ENCODE measurements around the gene JMJD8. TPM values are rescaled to one million over a fixed set of nuclear protein-coding genes. Genes with fewer than 3 reads are reported as not detected.

Gene JMJD8
- total and polyA plus RNA-seq, 10 of the 15 experiments (the other 5 are each of a cell fraction or from before 2014, with no cell fraction given), result 1.00 to 50.4 (median 30.7) TPM

GRCh38 chr16:667780-668518 is 16.2 kb downstream of the JMJD8 start, which contains the start of gene RHOT2:
TSS of gene RHOT2 (plus strand) at chr16:668132. CDS start at chr16:668200, 68 bp downstream.
- POLR2A ChIA-PET, result interaction anchor here (0.7 to 1.2 kb wide), 4 partner anchors 13 to 1801 kb away, joined by 3 to 4 read pairs (median 4); partner anchors contain the start of genes METTL26, STUB1 and WDR90
- ATAC-seq, result peak; percentile 99
- Histone ChIP-seq H3K4me3 (peak within 1 kb of the TSS; percentile 90), H2AFZ (ENCODE audit: control insufficient read depth, low read depth, low read length) (peak within 1 kb of the TSS; percentile 84), H3K4me1 (ENCODE audit: control insufficient read depth, insufficient read depth, low read length) (peaks cover 2% of the 10 kb centered on the region; the same call in 1 of the 2 replicates), H3K27me3 (replicated peaks in 1 of 2; ENCODE audit: control insufficient read depth in 2 of 2, insufficient read depth in 2 of 2, low read length in 1 of 2) (no peaks in the 10 kb centered on the region), H3K79me2 (ENCODE audit: control insufficient read depth, insufficient read depth, low read length) (peaks cover 16% of the 10 kb centered on the region), H3K27ac (ENCODE audit: control insufficient read depth, insufficient read depth) (peak within 1 kb of the TSS; percentile 73), H3K4me2 (ENCODE audit: control insufficient read depth, insufficient read depth) (peak within 1 kb of the TSS; percentile 82), H3K36me3 (ENCODE audit: control insufficient read depth in 2 of 2, insufficient read depth in 2 of 2, low read length in 1 of 2) (peaks cover 0 to 16% of the 10 kb centered on the region in 2 experiments; a peak in 3 of 4 replicates), H3K9ac (ENCODE audit: control insufficient read depth, insufficient read depth, low read length) (peak within 1 kb of the TSS; percentile 97), H4K20me1 (ENCODE audit: control insufficient read depth, insufficient read depth) (no peaks in the 10 kb centered on the region; the same call in 1 of the 2 replicates), H3K9me3 (replicated peaks; ENCODE audit: control insufficient read depth, insufficient read depth, low read length) (no peaks in the 10 kb centered on the region)
- RAD21 ChIA-PET (ENCODE audit: unreplicated experiment), result interaction anchor here (1.3 kb wide), 1 partner anchor 22 kb away, joined by 3 read pairs; the partner anchor contains the start of gene WDR24
- FAIRE-seq, result peak; percentile 52
- no TSS peak for BruUV-seq (replicated peaks)
- WGBS (ENCODE audit: insufficient coverage, insufficient replicate concordance, low lambda C conversion rate, missing lambda C conversion rate), result 2% methylated on average over 64 of the region's 78 CpGs
- in situ Hi-C loops (cut with MboI) (loop anchor here (10.0 kb wide), 1 partner anchor 273 kb away; the partner anchor contains the start of gene NME4), intact Hi-C loops (cut with micrococcal nuclease; ENCODE audit: unreplicated experiment) (loop anchor here (10.0 kb wide), 1 partner anchor 273 kb away; the partner anchor contains the start of gene NME4)
- peak; percentile 48 for DNase-seq (ENCODE audit: low read depth, low spot score)
- CTCF ChIA-PET, result interaction anchor here (0.6 to 1.8 kb wide), 6 partner anchors 8 to 292 kb away, joined by 3 to 11 read pairs (median 4); partner anchors contain the start of genes METTL26, STUB1 and WDR90
- SMC1A ChIA-PET (ENCODE audit: uncharacterized antibody, unreplicated experiment), result no interaction called here
- TF ChIP-seq CHD4 (IDR thresholded peaks at IDR 0.05), result no peak
- no peak for TF ChIP-seq PKNOX1 (IDR thresholded peaks at IDR 0.05)
- TF ChIP-seq RUNX3 (IDR thresholded peaks at IDR 0.05; ENCODE audit: low read length), result peak; percentile 69
- no peak for TF ChIP-seq ZNF384 (IDR thresholded peaks at IDR 0.05; ENCODE audit: borderline replicate concordance, low read depth, low read length)
- TF ChIP-seq EGR1 (IDR thresholded peaks at IDR 0.05; ENCODE audit: borderline replicate concordance in 1 of 2, low read depth in 2 of 2, low read length in 2 of 2), result peak; percentile 30 to 90
- TF ChIP-seq SPI1 (IDR thresholded peaks at IDR 0.05; ENCODE audit: borderline replicate concordance, insufficient read depth, low read depth, low read length), result peak; percentile 18; the same call in 1 of the 2 replicates
- TF ChIP-seq POU2F2 (IDR thresholded peaks at IDR 0.05; ENCODE audit: borderline replicate concordance, low read depth, low read length), result peak; percentile 51; the same call in 1 of the 3 replicates
- peak; percentile 72; the same call in 1 of the 2 replicates for TF ChIP-seq DPF2 (IDR thresholded peaks at IDR 0.05)
- no peak for TF ChIP-seq WRNIP1 (IDR thresholded peaks at IDR 0.05; ENCODE audit: borderline replicate concordance, low read depth, low read length)
- TF ChIP-seq, protein P1, sequence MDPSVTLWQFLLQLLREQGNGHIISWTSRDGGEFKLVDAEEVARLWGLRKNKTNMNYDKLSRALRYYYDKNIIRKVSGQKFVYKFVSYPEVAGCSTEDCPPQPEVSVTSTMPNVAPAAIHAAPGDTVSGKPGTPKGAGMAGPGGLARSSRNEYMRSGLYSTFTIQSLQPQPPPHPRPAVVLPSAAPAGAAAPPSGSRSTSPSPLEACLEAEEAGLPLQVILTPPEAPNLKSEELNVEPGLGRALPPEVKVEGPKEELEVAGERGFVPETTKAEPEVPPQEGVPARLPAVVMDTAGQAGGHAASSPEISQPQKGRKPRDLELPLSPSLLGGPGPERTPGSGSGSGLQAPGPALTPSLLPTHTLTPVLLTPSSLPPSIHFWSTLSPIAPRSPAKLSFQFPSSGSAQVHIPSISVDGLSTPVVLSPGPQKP (IDR thresholded peaks at IDR 0.05; ENCODE audit: low read depth, low read length), result peak; percentile 90
- TF ChIP-seq RBBP5 (conservative IDR thresholded peaks at IDR 0.05), result no peak
- TF ChIP-seq FOS (IDR thresholded peaks at IDR 0.05; ENCODE audit: borderline replicate concordance, extremely low read depth, insufficient read length), result no peak
- TF ChIP-seq TBL1XR1 (IDR thresholded peaks at IDR 0.05; ENCODE audit: low read depth, low read length), result no peak; the same call in 1 of the 2 replicates
- TF ChIP-seq MTA2 (IDR thresholded peaks at IDR 0.05; ENCODE audit: low read depth), result no peak
- no peak for TF ChIP-seq HDAC6 (IDR thresholded peaks at IDR 0.05; ENCODE audit: unreplicated experiment)
- no peak for TF ChIP-seq CBX3 (IDR thresholded peaks at IDR 0.05; ENCODE audit: borderline replicate concordance, low read depth)
- peak; percentile 77 for TF ChIP-seq BCL3 (IDR thresholded peaks at IDR 0.05; ENCODE audit: borderline replicate concordance, insufficient read depth, low read depth, low read length, poor library complexity, severe bottlenecking)
- TF ChIP-seq YBX1 (IDR thresholded peaks at IDR 0.05), result no peak
